Kidney epithelial cell (primary cell): ENCODE data around the gene AMHR2. TPM values are rescaled to one million over a fixed set of nuclear protein-coding genes. Genes with fewer than 3 reads are reported as not detected.

ENCODE experiments used
- DNase-seq: peaks from one replicate; pipeline ENCODE4 v3.0.0-alpha.2; 2010; ENCODE audit warnings: low read depth
- H3K27me3 ChIP-seq: 2 replicates; pipeline ENCODE4 v1.6.0; 2011; ENCODE audit warnings: low read length; ENCODE audit not compliant: control insufficient read depth, insufficient read depth
- H3K36me3 ChIP-seq: 2 replicates; pipeline ENCODE4 v1.5.1; 2011; ENCODE audit warnings: low read length; ENCODE audit not compliant: control insufficient read depth, insufficient read depth
- H3K4me3 ChIP-seq: 2 replicates; pipeline ENCODE4 v1.5.1; 2011; ENCODE audit warnings: low read depth, mild to moderate bottlenecking, control low read depth, low read length
- CTCF ChIP-seq: IDR thresholded peaks from 2 replicates; pipeline ENCODE4 v1.5.1; 2011; ENCODE audit warnings: mild to moderate bottlenecking, moderate library complexity, low read length, control low read depth, inconsistent platforms; ENCODE audit not compliant: insufficient read depth, poor library complexity, severe bottlenecking
- total RNA-seq: library from RNA; depleted of rRNA; stranded (reverse); fragments of >200 nt; gene quantifications from 2 replicates; pipeline ENCODE4 v1.2.3, GENCODE V29; 2015

The AMHR2 gene
- total RNA-seq, 1 donor from 2014 or later: not detected

GRCh38 chr12:53456654-53457366 is 33.2 kb downstream of the AMHR2 start:
- Histone ChIP-seq H3K27me3 (no peaks in the 10 kb centered on the region), H3K36me3 (peaks cover 7% of the 10 kb centered on the region), H3K4me3 (no peak overlapping the region)
- DNase-seq: no peak
- no peak for TF ChIP-seq CTCF

- Histone ChIP-seq H3K4me3 (no peak overlapping the region), H3K27me3 (no peaks in the 10 kb centered on the region), H3K36me3 (peaks cover 7% of the 10 kb centered on the region)
- no peak for DNase-seq
- TF ChIP-seq CTCF: no peak
Measured at GRCh38 chr12:53459097-53459496, 35.4 kb downstream of the AMHR2 start.

- no peaks in the 10 kb centered on the region for H3K27me3 ChIP-seq
- no peak for TF ChIP-seq CTCF
- no peak for DNase-seq
- no peak overlapping the region for H3K4me3 ChIP-seq
- H3K36me3 ChIP-seq: peaks cover 5% of the 10 kb centered on the region
Measured at GRCh38 chr12:53461059-53461458, 37.4 kb downstream of the AMHR2 start.

GRCh38 chr12:53461591-53461990 is 37.9 kb downstream of the AMHR2 start:
- no peak overlapping the region for H3K4me3 ChIP-seq
- H3K36me3 ChIP-seq: peaks cover 5% of the 10 kb centered on the region
- TF ChIP-seq CTCF: no peak
- no peaks in the 10 kb centered on the region for H3K27me3 ChIP-seq
- no peak for DNase-seq

GRCh38 chr12:53462935-53463334 is 39.3 kb downstream of the AMHR2 start:
- Histone ChIP-seq H3K4me3 (no peak overlapping the region), H3K36me3 (peaks cover 6% of the 10 kb centered on the region), H3K27me3 (no peaks in the 10 kb centered on the region)
- no peak for TF ChIP-seq CTCF
- DNase-seq: no peak
